T-cell (primary cell): ENCODE results near the gene NINJ1. TPM values are rescaled to one million over a fixed set of nuclear protein-coding genes. Genes with fewer than 3 reads are reported as not detected.
"Not testable (repeated sequence)": the region's sequence is repeated elsewhere in the genome, so short reads cannot be mapped to it uniquely, and the experiment has no call there.

Experiments
- ATAC-seq, 4 experiments: fragments of 200-7000 bp in 3 of 4; fragments of 150-1000 bp in 1 of 4; cut with Tn5 transposase; replicated peaks in 1 of 4; 1 replicate in 3 of 4; 2 replicates in 1 of 4; pipeline ENCODE4 v1.10.0; 2021; ENCODE audit warnings: moderate library complexity in 3 of 4, mild to moderate bottlenecking in 2 of 4, moderate number of reproducible peaks in 1 of 4
- CTCF ChIA-PET, 2 donors: fragments of 300-600 bp; sonication (Branson Sonifier 250); formaldehyde crosslinking; loops; one replicate each; lab custom pipeline; 2022; ENCODE audit warnings: antibody characterized with exemption in 2 of 2; lab: Charles Lee
- POLR2A ChIA-PET, 2 donors: fragments of 300-600 bp; sonication (Branson Sonifier 250); formaldehyde crosslinking; loops; one replicate each; lab custom pipeline; 2022; ENCODE audit warnings: antibody characterized with exemption in 2 of 2; lab: Charles Lee
- DNase-seq, 35 experiments: peaks; one replicate each; pipeline versions ENCODE4 v3.0.0 to v3.0.0-alpha.2; 2013 to 2023
- H3K27ac ChIP-seq: one replicate; pipeline ENCODE4 v1.5.1; 2013; ENCODE audit warnings: low read length
- H3K27me3 ChIP-seq, 2 experiments: replicated peaks in 1 of 2; 1 replicate in 1 of 2; 2 replicates in 1 of 2; pipeline versions ENCODE4 v1.6.1 to v1.7.0; 2013; ENCODE audit warnings: low read length in 1 of 2, mixed read lengths in 1 of 2; ENCODE audit not compliant: control insufficient read depth in 2 of 2, insufficient read depth in 2 of 2; ENCODE audit errors: extremely low read depth in 1 of 2
- H3K36me3 ChIP-seq, 2 donors: 1 replicate in 1 of 2; 2 replicates in 1 of 2; pipeline versions ENCODE4 v1.6.1 to v1.7.0; 2013; ENCODE audit warnings: low read length in 1 of 2; ENCODE audit not compliant: control insufficient read depth in 2 of 2, insufficient read depth in 1 of 2; ENCODE audit errors: extremely low read depth in 1 of 2
- H3K4me1 ChIP-seq, 2 experiments: 1 replicate in 1 of 2; 2 replicates in 1 of 2; pipeline versions ENCODE4 v1.6.1 to v1.7.0; 2013; ENCODE audit warnings: low read length in 2 of 2, mixed read lengths in 1 of 2; ENCODE audit not compliant: insufficient read depth in 2 of 2, control insufficient read depth in 1 of 2; ENCODE audit errors: extremely low read depth in 1 of 2
- H3K4me3 ChIP-seq, 2 donors: 1 replicate in 1 of 2; 2 replicates in 1 of 2; pipeline versions ENCODE4 v1.5.1 to v1.7.0; 2013; ENCODE audit warnings: mild to moderate bottlenecking in 2 of 2, low read length in 1 of 2, moderate library complexity in 1 of 2; ENCODE audit not compliant: control insufficient read depth in 1 of 2; ENCODE audit errors: extremely low read depth in 1 of 2
- H3K9me3 ChIP-seq: 2 replicates; pipeline ENCODE4 v1.7.0; 2013
- H3K27ac Mint-ChIP-seq, 2 donors: one replicate each; pipeline ENCODE4 v1.8.0; 2020 to 2021; ENCODE audit warnings: mild to moderate bottlenecking in 2 of 2, mixed read lengths in 2 of 2
- H3K27me3 Mint-ChIP-seq, 2 donors: one replicate each; pipeline ENCODE4 v1.8.0; 2021 to 2022; ENCODE audit warnings: mixed read lengths in 2 of 2
- H3K36me3 Mint-ChIP-seq: one replicate; pipeline ENCODE4 v1.8.0; 2021; ENCODE audit warnings: mixed read lengths
- H3K4me1 Mint-ChIP-seq, 3 donors: one replicate each; pipeline ENCODE4 v1.8.0; 2020 to 2022; ENCODE audit warnings: mixed read lengths in 3 of 3, mild to moderate bottlenecking in 1 of 3
- H3K4me3 Mint-ChIP-seq, 3 donors: one replicate each; pipeline ENCODE4 v1.8.0; 2020 to 2022; ENCODE audit warnings: mild to moderate bottlenecking in 3 of 3, mixed read lengths in 3 of 3, moderate library complexity in 3 of 3
- H3K9me3 Mint-ChIP-seq, 3 donors: one replicate each; pipeline ENCODE4 v1.8.0; 2020 to 2022; ENCODE audit warnings: mixed read lengths in 3 of 3
- WGBS: methylation state at CpG from one replicate; pipeline ENCODE4 v1.1.5; 2013; ENCODE audit warnings: missing lambda C conversion rate; ENCODE audit not compliant: insufficient coverage; 5-methylcytosine and 5-hydroxymethylcytosine counted together
- total RNA-seq, 35 experiments: library from RNA in 6 of 35; stranded (reverse) in 6 of 35; fragments of 120-200 nt in 1 of 35; gene quantifications; one replicate each; pipeline versions ENCODE4 v1.2.1 to v1.2.4 and lab custom pipeline; 2013 to 2026

The NINJ1 gene
- total RNA-seq, 5 donors from 2014 or later (not counting 1 experiment from before 2014, with no cell fraction given): 29.2 to 110 (median 32.0) TPM

DNA sequence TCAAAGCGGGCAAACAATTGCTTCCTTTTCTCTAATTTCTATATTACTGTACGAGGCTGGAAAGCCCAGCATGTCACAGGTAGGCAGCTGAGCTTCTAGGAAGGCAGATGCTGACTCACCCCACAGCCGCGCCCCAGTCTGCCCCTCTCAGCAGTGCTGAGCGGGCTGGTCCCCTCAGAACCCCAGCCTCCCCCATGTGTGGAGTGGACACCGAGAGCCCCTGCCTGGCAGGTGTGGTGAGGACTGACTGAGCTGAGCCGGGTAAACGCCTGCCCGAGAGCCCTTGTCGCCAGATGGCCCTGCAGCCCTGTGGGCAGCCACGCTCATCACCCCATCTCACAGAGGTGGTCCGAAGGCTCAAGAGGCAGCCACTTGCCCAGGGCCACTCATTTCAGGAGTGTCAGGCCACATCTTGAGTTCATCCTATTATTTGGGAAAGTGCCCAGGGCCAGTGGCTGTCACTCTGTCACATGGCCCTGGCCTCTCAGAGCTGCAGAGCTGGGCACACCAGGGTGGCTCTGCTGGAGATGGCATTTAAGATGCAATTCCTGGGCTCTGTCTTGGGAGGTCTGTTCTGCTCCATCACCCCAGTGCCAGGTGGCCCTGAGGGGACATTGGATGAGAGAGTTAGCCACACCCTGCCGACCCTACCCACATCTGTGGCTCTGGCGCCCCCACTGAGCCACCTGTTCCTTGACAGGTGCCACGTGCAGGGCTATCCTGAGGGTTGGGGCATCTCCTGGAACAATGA, 25.6 kb downstream of the NINJ1 start:
- ChIA-PET POLR2A (interaction anchor here in 1 of 2 donors (1.3 kb wide), 1 partner anchor 11 kb away, joined by 4 read pairs; no protein-coding TSS in a partner anchor), CTCF (interaction anchor here (0.6 to 1.5 kb wide), 24 partner anchors 10 to 258 kb away, joined by 3 to 8 read pairs (median 3); partner anchors contain the start of genes CARD19 (in 1 of the 2) and NINJ1 (in 1 of the 2))
- H3K27me3 ChIP-seq: no peaks in the 10 kb centered on the region
- no peak overlapping the region for H3K4me3 ChIP-seq
- H3K27ac ChIP-seq: no peak overlapping the region
- H3K9me3 Mint-ChIP-seq: peaks cover 4 to 13% (median 5%) of the 10 kb centered on the region in 3 donors
- H3K27me3 Mint-ChIP-seq: no peaks in the 10 kb centered on the region
- H3K4me1 ChIP-seq: peaks cover 0 to 37% of the 10 kb centered on the region in 2 experiments
- H3K36me3 ChIP-seq: peaks cover 10 to 52% of the 10 kb centered on the region in 2 donors
- no peak overlapping the region for H3K4me3 Mint-ChIP-seq
- no peaks in the 10 kb centered on the region for H3K9me3 ChIP-seq
- H3K4me1 Mint-ChIP-seq: peaks cover 50 to 58% (median 53%) of the 10 kb centered on the region in 3 donors
- H3K27ac Mint-ChIP-seq: no peak overlapping the region
- DNase-seq (no peak), ATAC-seq (peak in 3 of 4 experiments; percentile 36 to 62 (median 55))
- 76% methylated on average over 10 of the region's 15 CpGs for WGBS
- peaks cover 32% of the 10 kb centered on the region for H3K36me3 Mint-ChIP-seq

- no peak overlapping the region for H3K4me3 Mint-ChIP-seq
- no peak overlapping the region for H3K27ac ChIP-seq
- peaks cover 57 to 65% (median 60%) of the 10 kb centered on the region in 3 donors for H3K4me1 Mint-ChIP-seq
- H3K4me1 ChIP-seq: peaks cover 0 to 37% of the 10 kb centered on the region in 2 experiments
- H3K27me3 ChIP-seq: no peaks in the 10 kb centered on the region
- no peaks in the 10 kb centered on the region for H3K27me3 Mint-ChIP-seq
- ATAC-seq (no peak), DNase-seq (no peak)
- no peak overlapping the region for H3K4me3 ChIP-seq
- peaks cover 4 to 14% (median 6%) of the 10 kb centered on the region in 3 donors for H3K9me3 Mint-ChIP-seq
- H3K36me3 ChIP-seq: peaks cover 10 to 45% of the 10 kb centered on the region in 2 donors
- WGBS: 100% methylated on average over 1 of the region's 6 CpGs
- ChIA-PET POLR2A (interaction anchor here in 1 of 2 donors (1.0 to 1.3 kb wide), 2 partner anchors 11 to 36 kb away, joined by 3 to 4 read pairs; no protein-coding TSS in a partner anchor), CTCF (interaction anchor here in 1 of 2 donors (0.7 kb wide), 1 partner anchor 93 kb away, joined by 3 read pairs; no protein-coding TSS in a partner anchor)
- H3K9me3 ChIP-seq: no peaks in the 10 kb centered on the region
- H3K36me3 Mint-ChIP-seq: peaks cover 34% of the 10 kb centered on the region
- H3K27ac Mint-ChIP-seq: peak overlapping the region; percentile 43 to 64
Observed at GRCh38 chr9:93107825-93108161, 26.3 kb downstream of the NINJ1 start.

DNA sequence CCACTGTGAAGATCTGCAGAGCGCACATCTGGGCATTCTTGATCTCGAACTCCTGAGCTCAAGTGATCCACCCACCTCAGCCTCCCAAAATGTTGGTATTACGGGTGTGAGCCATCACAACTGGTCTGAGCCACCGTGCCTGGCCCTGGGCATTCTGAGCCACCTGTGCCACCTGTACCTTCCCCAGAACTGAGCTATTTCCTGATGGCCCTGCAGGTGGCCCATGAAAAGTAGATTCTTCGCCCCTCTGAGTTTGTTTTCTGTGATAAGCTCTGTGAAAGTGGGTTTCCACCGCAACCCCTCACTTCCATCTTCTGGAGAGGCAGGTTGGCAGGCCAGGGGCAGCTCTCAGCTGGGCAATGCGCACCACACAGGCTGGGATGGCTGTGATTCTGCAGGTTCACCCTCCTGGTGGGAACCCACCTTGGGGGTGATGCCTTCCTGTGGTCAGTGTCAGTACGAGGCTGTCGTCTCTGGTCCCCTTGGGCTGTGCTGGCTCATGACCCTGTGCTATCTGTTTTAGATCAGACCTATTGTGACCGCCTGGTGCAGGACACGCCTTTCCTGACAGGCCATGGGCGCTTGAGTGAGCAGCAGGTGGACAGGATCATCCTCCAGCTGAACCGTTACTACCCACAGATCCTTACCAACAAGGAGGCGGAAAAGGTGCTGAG, 26.8 kb downstream of the NINJ1 start:
- H3K36me3 Mint-ChIP-seq: peaks cover 34% of the 10 kb centered on the region
- no peak overlapping the region for H3K4me3 ChIP-seq
- peaks cover 10 to 40% of the 10 kb centered on the region in 2 donors for H3K36me3 ChIP-seq
- H3K27ac ChIP-seq: no peak overlapping the region
- peaks cover 0 to 37% of the 10 kb centered on the region in 2 experiments for H3K4me1 ChIP-seq
- DNase-seq: peak in 1 of 35 experiments; percentile 2
- H3K9me3 Mint-ChIP-seq: peaks cover 4 to 14% (median 6%) of the 10 kb centered on the region in 3 donors
- peaks cover 62 to 70% (median 65%) of the 10 kb centered on the region in 3 donors for H3K4me1 Mint-ChIP-seq
- no peaks in the 10 kb centered on the region for H3K27me3 ChIP-seq
- ChIA-PET POLR2A (interaction anchor here in 1 of 2 donors (0.6 to 1.3 kb wide), 3 partner anchors 10 to 57 kb away, joined by 3 to 4 read pairs (median 3); no protein-coding TSS in a partner anchor), CTCF (interaction anchor here (0.6 to 0.7 kb wide), 2 partner anchors 92 to 114 kb away, joined by 3 to 5 read pairs; no protein-coding TSS in a partner anchor)
- no peaks in the 10 kb centered on the region for H3K9me3 ChIP-seq
- no peak for ATAC-seq
- no peak overlapping the region for H3K4me3 Mint-ChIP-seq
- WGBS: 93% methylated on average over 6 of the region's 14 CpGs
- no peak overlapping the region for H3K27ac Mint-ChIP-seq
- H3K27me3 Mint-ChIP-seq: no peaks in the 10 kb centered on the region

DNA sequence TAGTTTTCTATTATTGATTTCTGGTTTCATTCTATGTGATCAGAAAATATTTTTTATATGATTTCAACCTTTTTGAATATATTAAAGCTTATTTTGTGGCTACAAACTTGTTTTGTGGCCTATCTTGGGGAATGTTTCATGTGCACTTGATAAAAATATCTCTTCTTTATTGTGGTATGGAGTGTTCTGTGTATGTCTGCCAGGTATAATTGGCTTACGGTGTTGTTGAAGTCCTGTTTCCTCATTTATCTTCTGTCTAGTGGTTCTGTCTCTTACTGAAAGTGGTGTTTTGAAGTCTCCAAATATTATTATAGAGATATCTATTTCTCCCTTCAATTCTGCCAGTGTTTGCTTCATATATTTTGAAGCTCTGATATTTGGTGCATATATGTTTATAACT, 28.4 kb downstream of the NINJ1 start:
- H3K4me1 Mint-ChIP-seq: peaks cover 63 to 74% (median 67%) of the 10 kb centered on the region in 3 donors
- H3K27me3 Mint-ChIP-seq: no peaks in the 10 kb centered on the region
- peak in 1 of 35 experiments; percentile 22 for DNase-seq
- Histone ChIP-seq H3K36me3 (peaks cover 3 to 24% of the 10 kb centered on the region in 2 donors), H3K27me3 (no peaks in the 10 kb centered on the region), H3K4me1 (peaks cover 0 to 37% of the 10 kb centered on the region in 2 experiments), H3K27ac (no peak overlapping the region), H3K9me3 (no peaks in the 10 kb centered on the region), H3K4me3 (no peak overlapping the region)
- peak overlapping the region; percentile 62 to 73 for H3K27ac Mint-ChIP-seq
- peak in 1 of 4 experiments; percentile 56 for ATAC-seq
- no CpG with 5 or more reads among the region's 1 CpG for WGBS
- H3K4me3 Mint-ChIP-seq: peak overlapping the region in 1 of 3 donors; percentile 7
- ChIA-PET POLR2A (no interaction called here), CTCF (interaction anchor here in 1 of 2 donors (1.3 kb wide), 1 partner anchor 102 kb away, joined by 3 read pairs; no protein-coding TSS in a partner anchor)
- H3K9me3 Mint-ChIP-seq: peaks cover 4 to 14% (median 6%) of the 10 kb centered on the region in 3 donors
- peaks cover 29% of the 10 kb centered on the region for H3K36me3 Mint-ChIP-seq

- H3K27ac ChIP-seq, H3K27me3 Mint-ChIP-seq, DNase-seq, H3K36me3 ChIP-seq, H3K4me3 Mint-ChIP-seq, H3K4me3 ChIP-seq, ATAC-seq, POLR2A ChIA-PET, H3K27me3 ChIP-seq, CTCF ChIA-PET, H3K9me3 ChIP-seq: not testable (repeated sequence)
- Mint-ChIP-seq H3K9me3 (peaks cover 4 to 14% (median 6%) of the 10 kb centered on the region in 3 donors), H3K36me3 (peaks cover 27% of the 10 kb centered on the region), H3K27ac (peak overlapping the region in 1 of 2 donors; percentile 11), H3K4me1 (peaks cover 71 to 76% (median 74%) of the 10 kb centered on the region in 3 donors)
- H3K4me1 ChIP-seq: peaks cover 13 to 46% of the 10 kb centered on the region in 2 experiments
- 90% methylated on average over 6 of the region's 11 CpGs for WGBS
Observed at GRCh38 chr9:93101086-93101485, 33.0 kb downstream of the NINJ1 start.

GRCh38 chr9:93100276-93100636, 33.8 kb downstream of the NINJ1 start:
- Mint-ChIP-seq H3K27me3 (no peaks in the 10 kb centered on the region), H3K4me1 (peaks cover 63 to 68% (median 66%) of the 10 kb centered on the region in 3 donors), H3K9me3 (peaks cover 4 to 14% (median 6%) of the 10 kb centered on the region in 3 donors), H3K36me3 (peaks cover 23% of the 10 kb centered on the region), H3K27ac (peak overlapping the region; percentile 12 to 56), H3K4me3 (peak overlapping the region in 1 of 3 donors; percentile 90)
- DNase-seq (no peak), ATAC-seq (no peak)
- 96% methylated on average over 4 of the region's 8 CpGs for WGBS
- Histone ChIP-seq H3K9me3 (no peaks in the 10 kb centered on the region), H3K4me1 (peaks cover 13 to 44% of the 10 kb centered on the region in 2 experiments), H3K27ac (no peak overlapping the region), H3K36me3 (no peaks in the 10 kb centered on the region), H3K27me3 (no peaks in the 10 kb centered on the region), H3K4me3 (no peak overlapping the region)
- CTCF ChIA-PET: no interaction called here
- POLR2A ChIA-PET: no interaction called here
